ENCODE results near the gene NUDT7. TPM values are rescaled to one million over a fixed set of nuclear protein-coding genes. Genes with fewer than 3 reads are reported as not detected.

Gene NUDT7
- total RNA-seq, 1 donor from 2014 or later: 2.0 TPM

DNA sequence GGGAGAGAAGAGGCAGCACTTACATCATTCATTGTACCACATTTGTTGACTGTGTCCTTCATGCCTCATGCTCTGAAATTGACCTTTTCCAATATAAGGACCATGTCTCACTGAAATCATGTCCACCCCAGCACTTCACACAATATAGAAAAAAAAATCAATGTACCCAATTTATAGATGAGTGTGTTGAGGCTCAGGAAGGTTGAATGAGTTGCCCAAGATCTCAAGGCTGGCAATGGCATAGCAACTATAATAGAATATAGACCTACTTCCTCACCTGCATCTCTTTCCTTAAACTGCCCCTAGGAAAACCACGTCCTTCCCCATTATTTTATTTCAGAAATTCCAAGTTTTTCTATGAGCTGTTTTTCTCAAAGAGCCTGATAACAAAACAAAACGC is 65.1 kb downstream of the NUDT7 start:
- H3K27me3 ChIP-seq (ENCODE audit: control insufficient read depth, insufficient read depth, low read length): peaks cover 18% of the 10 kb centered on the region
- H3K36me3 ChIP-seq (ENCODE audit: control insufficient read depth, insufficient read depth, low read length): no peaks in the 10 kb centered on the region
- no peak overlapping the region for H3K4me3 ChIP-seq (ENCODE audit: low read depth, low read length)
- no peak for DNase-seq (ENCODE audit: low read depth)
- TF ChIP-seq, protein P1, sequence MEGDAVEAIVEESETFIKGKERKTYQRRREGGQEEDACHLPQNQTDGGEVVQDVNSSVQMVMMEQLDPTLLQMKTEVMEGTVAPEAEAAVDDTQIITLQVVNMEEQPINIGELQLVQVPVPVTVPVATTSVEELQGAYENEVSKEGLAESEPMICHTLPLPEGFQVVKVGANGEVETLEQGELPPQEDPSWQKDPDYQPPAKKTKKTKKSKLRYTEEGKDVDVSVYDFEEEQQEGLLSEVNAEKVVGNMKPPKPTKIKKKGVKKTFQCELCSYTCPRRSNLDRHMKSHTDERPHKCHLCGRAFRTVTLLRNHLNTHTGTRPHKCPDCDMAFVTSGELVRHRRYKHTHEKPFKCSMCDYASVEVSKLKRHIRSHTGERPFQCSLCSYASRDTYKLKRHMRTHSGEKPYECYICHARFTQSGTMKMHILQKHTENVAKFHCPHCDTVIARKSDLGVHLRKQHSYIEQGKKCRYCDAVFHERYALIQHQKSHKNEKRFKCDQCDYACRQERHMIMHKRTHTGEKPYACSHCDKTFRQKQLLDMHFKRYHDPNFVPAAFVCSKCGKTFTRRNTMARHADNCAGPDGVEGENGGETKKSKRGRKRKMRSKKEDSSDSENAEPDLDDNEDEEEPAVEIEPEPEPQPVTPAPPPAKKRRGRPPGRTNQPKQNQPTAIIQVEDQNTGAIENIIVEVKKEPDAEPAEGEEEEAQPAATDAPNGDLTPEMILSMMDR (IDR thresholded peaks at IDR 0.05; ENCODE audit: insufficient read depth, low read length, poor library complexity, severe bottlenecking): no peak

DNA sequence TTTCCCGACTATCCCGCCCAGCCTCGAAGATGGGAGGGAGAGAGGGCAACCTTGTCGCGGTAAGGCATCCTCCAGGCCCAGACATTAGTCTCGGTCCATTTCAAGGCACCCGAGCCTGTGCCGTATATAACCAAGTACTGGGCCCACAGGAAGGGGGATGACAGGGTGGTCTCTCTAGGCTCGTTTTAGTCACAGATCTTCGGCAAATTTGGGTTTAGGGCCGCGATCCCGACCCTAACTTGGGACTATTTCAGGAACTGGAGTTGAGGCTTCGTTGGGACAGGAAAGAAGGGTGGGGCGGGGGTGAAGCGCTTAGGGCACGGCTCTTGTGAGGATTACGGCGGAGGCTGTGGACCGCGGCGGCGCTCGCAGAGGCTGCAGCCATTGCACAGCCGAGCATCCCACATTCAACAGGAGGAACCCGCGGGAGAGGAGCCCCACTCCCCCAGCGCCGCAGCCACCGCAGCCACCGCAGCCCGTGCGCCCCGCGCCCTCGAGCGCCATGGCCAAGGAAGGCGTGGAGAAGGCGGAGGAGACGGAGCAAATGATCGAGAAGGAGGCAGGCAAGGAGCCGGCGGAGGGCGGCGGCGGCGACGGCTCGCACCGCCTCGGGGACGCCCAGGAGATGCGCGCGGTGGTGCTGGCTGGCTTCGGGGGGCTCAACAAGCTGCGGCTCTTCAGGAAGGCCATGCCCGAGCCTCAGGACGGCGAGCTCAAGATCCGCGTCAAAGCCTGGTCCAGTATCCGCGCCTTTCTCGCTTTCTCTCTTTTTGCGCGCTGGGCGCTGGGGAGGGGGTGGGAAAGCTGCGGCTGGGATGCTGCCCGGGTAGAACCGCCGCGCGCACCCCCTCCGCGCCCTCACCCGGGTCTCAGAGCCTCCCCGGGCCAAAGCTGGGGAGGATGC is 66.1 kb downstream of the NUDT7 start, which contains the start of gene VAT1L:
Gene VAT1L (plus strand): TSS at position 384 of the 904 bp plus-strand sequence. CDS start 119 bp downstream, at position 503.
- Histone ChIP-seq H3K36me3 (ENCODE audit: control insufficient read depth, insufficient read depth, low read length) (no peaks in the 10 kb centered on the region), H3K4me3 (ENCODE audit: low read depth, low read length) (peak within 1 kb of the TSS; percentile 63), H3K27me3 (ENCODE audit: control insufficient read depth, insufficient read depth, low read length) (peaks cover 18% of the 10 kb centered on the region)
- no peak for DNase-seq (ENCODE audit: low read depth)
- TF ChIP-seq, protein P1 (IDR thresholded peaks at IDR 0.05; ENCODE audit: insufficient read depth, low read length, poor library complexity, severe bottlenecking): no peak

DNA sequence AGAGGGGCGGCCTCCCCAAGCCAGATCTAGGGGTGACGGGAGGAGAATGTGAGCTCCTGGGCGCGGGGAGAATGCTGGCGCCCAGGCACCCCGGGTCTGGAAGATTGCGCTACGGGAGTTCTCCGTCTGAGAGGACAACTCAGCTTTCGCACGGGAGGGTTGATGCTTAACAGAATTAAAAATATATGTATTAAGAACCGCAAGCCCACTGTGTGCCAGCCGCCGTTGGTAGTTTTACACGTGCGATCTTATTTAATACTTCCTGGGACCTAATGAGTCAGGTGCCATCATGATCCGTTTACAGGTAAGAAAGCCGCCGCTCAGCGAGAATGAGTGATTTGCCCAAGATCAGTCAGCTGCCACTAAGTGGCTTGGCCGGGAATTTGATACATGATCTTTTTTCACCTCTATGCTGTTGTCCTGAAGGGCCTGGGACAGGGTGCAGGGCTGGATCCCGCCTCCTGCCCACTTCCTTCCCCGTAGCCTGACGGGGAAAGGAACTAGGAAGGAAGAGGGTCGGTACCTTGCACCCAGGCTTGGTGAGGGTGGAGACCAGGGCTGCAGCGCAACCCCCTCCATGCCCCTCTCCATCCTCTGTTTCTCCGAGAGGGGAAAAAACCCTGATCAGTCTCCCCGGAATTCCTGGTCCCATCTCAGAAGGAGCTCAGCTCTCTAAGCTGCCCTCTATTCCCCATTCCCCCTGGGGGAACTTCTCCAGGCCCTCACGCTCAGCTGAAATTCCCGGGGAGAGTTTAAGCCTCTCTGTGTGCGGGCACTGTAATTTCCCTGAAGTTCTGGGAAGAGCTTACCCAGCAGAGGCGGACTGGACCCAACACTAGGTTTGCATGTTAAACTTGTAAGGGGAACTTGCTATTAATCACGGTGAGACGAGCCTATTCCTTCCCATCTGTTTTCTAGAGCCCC is 67.0 kb downstream of the NUDT7 start:
- TF ChIP-seq, protein P1 (IDR thresholded peaks at IDR 0.05; ENCODE audit: insufficient read depth, low read length, poor library complexity, severe bottlenecking): no peak
- DNase-seq (ENCODE audit: low read depth): no peak
- H3K4me3 ChIP-seq (ENCODE audit: low read depth, low read length): peak overlapping the region; percentile 63

DNA sequence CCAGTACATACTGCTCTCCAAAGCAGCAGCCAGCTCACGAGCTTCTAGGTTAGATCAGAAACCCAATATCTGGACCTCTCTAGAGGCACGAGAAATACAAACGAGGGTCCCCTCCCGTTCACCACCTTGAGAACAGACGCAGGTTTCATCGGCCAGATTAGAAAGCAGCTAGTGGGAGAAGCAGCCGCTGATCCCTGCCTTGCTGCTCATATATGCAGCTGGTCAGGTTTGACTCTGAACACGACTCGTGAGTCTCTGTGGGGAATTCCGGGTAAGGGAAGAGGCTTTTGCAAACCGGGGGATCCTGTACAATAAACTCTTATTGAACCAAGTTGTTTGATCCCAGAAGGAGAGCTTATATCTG is 67.7 kb downstream of the NUDT7 start:
- DNase-seq (ENCODE audit: low read depth): no peak
- Histone ChIP-seq H3K36me3 (ENCODE audit: control insufficient read depth, insufficient read depth, low read length) (no peaks in the 10 kb centered on the region), H3K27me3 (ENCODE audit: control insufficient read depth, insufficient read depth, low read length) (peaks cover 18% of the 10 kb centered on the region), H3K4me3 (ENCODE audit: low read depth, low read length) (peak overlapping the region; percentile 63)
- TF ChIP-seq, protein P1 (IDR thresholded peaks at IDR 0.05; ENCODE audit: insufficient read depth, low read length, poor library complexity, severe bottlenecking): no peak

More for the DNA sequence above, 67.0 kb downstream of the NUDT7 start:
- H3K27me3 ChIP-seq (ENCODE audit: control insufficient read depth, insufficient read depth, low read length): peaks cover 18% of the 10 kb centered on the region
- H3K36me3 ChIP-seq (ENCODE audit: control insufficient read depth, insufficient read depth, low read length): no peaks in the 10 kb centered on the region

DNA sequence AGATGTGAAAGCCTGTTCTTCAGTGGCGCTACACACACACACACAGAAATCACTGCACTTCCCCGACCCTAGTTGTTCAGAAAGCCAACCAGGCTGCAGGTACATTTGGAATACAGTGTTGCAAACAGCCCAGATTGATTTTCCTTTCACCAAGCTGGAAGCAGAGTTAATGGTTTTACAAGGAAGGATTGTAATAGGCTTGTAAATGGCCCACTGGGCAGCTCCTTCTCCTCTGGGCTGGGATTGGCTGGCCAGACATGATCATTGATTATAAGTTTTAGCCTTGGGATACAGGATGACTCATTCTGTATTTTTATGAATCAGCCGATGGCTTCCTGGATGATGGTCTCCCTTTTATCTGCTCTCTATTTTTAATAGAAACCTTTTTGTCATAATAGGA is 68.6 kb downstream of the NUDT7 start:
- DNase-seq (ENCODE audit: low read depth): no peak
- TF ChIP-seq, protein P1 (IDR thresholded peaks at IDR 0.05; ENCODE audit: insufficient read depth, low read length, poor library complexity, severe bottlenecking): no peak
- no peaks in the 10 kb centered on the region for H3K36me3 ChIP-seq (ENCODE audit: control insufficient read depth, insufficient read depth, low read length)
- no peak overlapping the region for H3K4me3 ChIP-seq (ENCODE audit: low read depth, low read length)
- H3K27me3 ChIP-seq (ENCODE audit: control insufficient read depth, insufficient read depth, low read length): peaks cover 18% of the 10 kb centered on the region

Other genes with a start within 250 kb of the NUDT7 start
- 0.29 and 0.41 TPM in 2 replicates for gene VAT1L, start 66.0 kb downstream of the NUDT7 start, total RNA-seq